ENCODE results near the gene TMEM272. TPM values are rescaled to one million over a fixed set of nuclear protein-coding genes. Genes with fewer than 3 reads are reported as not detected.

The TMEM272 gene
- total RNA-seq, 1 experiment from 2014 or later, result 0.07 TPM

GRCh38 chr13:51841732-51842131 is 3.2 kb downstream of the TMEM272 start:
- Histone ChIP-seq H3K9me2 (replicated peaks; ENCODE audit: low read length) (no peaks in the 10 kb centered on the region), H3K27me3 (ENCODE audit: low read length) (no peaks in the 10 kb centered on the region), H3K4me1 (ENCODE audit: insufficient read depth, low read length) (no peaks in the 10 kb centered on the region), H3K4me2 (ENCODE audit: low read length) (no peak overlapping the region), H3K9me3 (ENCODE audit: low read length) (no peaks in the 10 kb centered on the region), H3K4me3 (ENCODE audit: low read length) (no peak overlapping the region), H3K36me3 (ENCODE audit: low read depth, low read length) (no peaks in the 10 kb centered on the region; the same call in 1 of the 2 replicates), H3K79me2 (ENCODE audit: low read length) (no peaks in the 10 kb centered on the region), H3F3A (ENCODE audit: low read length, unreplicated experiment) (no peaks in the 10 kb centered on the region), H3K27ac (ENCODE audit: low read length) (no peak overlapping the region), H2AFZ (ENCODE audit: low read length) (no peak overlapping the region), H4K20me1 (ENCODE audit: low read length) (no peaks in the 10 kb centered on the region), H3K9ac (ENCODE audit: low read length) (no peak overlapping the region)
- intact Hi-C loops (cut with micrococcal nuclease), result no loop called here
- DNase-seq (no peak), ATAC-seq (no peak)
- TF ChIP-seq EZH2 (IDR thresholded peaks at IDR 0.05; ENCODE audit: low read length, unreplicated experiment), result no peak
- TF ChIP-seq EZH2phosphoT487 (IDR thresholded peaks at IDR 0.05; ENCODE audit: borderline replicate concordance, low read length), result no peak
- no peak for TF ChIP-seq CTCF (conservative IDR thresholded peaks at IDR 0.05; ENCODE audit: low read depth, low read length)
- POLR2A ChIA-PET (ENCODE audit: unreplicated experiment), result no interaction called here
- no TSS peak for BruUV-seq (replicated peaks)
- CTCF ChIA-PET, result no interaction called here

GRCh38 chr13:51840917-51841316 is 4.1 kb downstream of the TMEM272 start:
- Histone ChIP-seq H3K27ac (ENCODE audit: low read length) (no peak overlapping the region), H3K36me3 (ENCODE audit: low read depth, low read length) (no peaks in the 10 kb centered on the region; the same call in 1 of the 2 replicates), H3K27me3 (ENCODE audit: low read length) (no peaks in the 10 kb centered on the region), H3F3A (ENCODE audit: low read length, unreplicated experiment) (no peaks in the 10 kb centered on the region), H3K79me2 (ENCODE audit: low read length) (no peaks in the 10 kb centered on the region), H3K4me2 (ENCODE audit: low read length) (no peak overlapping the region), H4K20me1 (ENCODE audit: low read length) (no peaks in the 10 kb centered on the region), H3K4me3 (ENCODE audit: low read length) (no peak overlapping the region), H3K9me2 (replicated peaks; ENCODE audit: low read length) (no peaks in the 10 kb centered on the region), H3K4me1 (ENCODE audit: insufficient read depth, low read length) (no peaks in the 10 kb centered on the region), H3K9ac (ENCODE audit: low read length) (no peak overlapping the region), H2AFZ (ENCODE audit: low read length) (no peak overlapping the region), H3K9me3 (ENCODE audit: low read length) (no peaks in the 10 kb centered on the region)
- no peak for TF ChIP-seq EZH2phosphoT487 (IDR thresholded peaks at IDR 0.05; ENCODE audit: borderline replicate concordance, low read length)
- no peak for TF ChIP-seq CTCF (conservative IDR thresholded peaks at IDR 0.05; ENCODE audit: low read depth, low read length)
- no peak for TF ChIP-seq EZH2 (IDR thresholded peaks at IDR 0.05; ENCODE audit: low read length, unreplicated experiment)
- intact Hi-C loops (cut with micrococcal nuclease), result no loop called here
- ATAC-seq, result no peak
- no peak for DNase-seq
- no TSS peak for BruUV-seq (replicated peaks)
- POLR2A ChIA-PET (ENCODE audit: unreplicated experiment), result no interaction called here
- CTCF ChIA-PET, result no interaction called here

GRCh38 chr13:51839711-51840540 is 5.1 kb downstream of the TMEM272 start:
- no peak for ATAC-seq
- POLR2A ChIA-PET (ENCODE audit: unreplicated experiment), result no interaction called here
- intact Hi-C loops (cut with micrococcal nuclease), result no loop called here
- Histone ChIP-seq H3K27me3 (ENCODE audit: low read length) (no peaks in the 10 kb centered on the region), H3K36me3 (ENCODE audit: low read depth, low read length) (no peaks in the 10 kb centered on the region), H3K9me3 (ENCODE audit: low read length) (no peaks in the 10 kb centered on the region), H3K4me1 (ENCODE audit: insufficient read depth, low read length) (no peaks in the 10 kb centered on the region), H3K27ac (ENCODE audit: low read length) (no peak overlapping the region), H3K79me2 (ENCODE audit: low read length) (no peaks in the 10 kb centered on the region), H3K9ac (ENCODE audit: low read length) (no peak overlapping the region), H3K4me3 (ENCODE audit: low read length) (no peak overlapping the region), H3K9me2 (replicated peaks; ENCODE audit: low read length) (no peaks in the 10 kb centered on the region), H3K4me2 (ENCODE audit: low read length) (no peak overlapping the region), H2AFZ (ENCODE audit: low read length) (no peak overlapping the region), H3F3A (ENCODE audit: low read length, unreplicated experiment) (no peaks in the 10 kb centered on the region), H4K20me1 (ENCODE audit: low read length) (no peaks in the 10 kb centered on the region)
- CTCF ChIA-PET, result no interaction called here
- no TSS peak for BruUV-seq (replicated peaks)
- DNase-seq, result no peak
- no peak for TF ChIP-seq EZH2 (IDR thresholded peaks at IDR 0.05; ENCODE audit: low read length, unreplicated experiment)
- TF ChIP-seq CTCF (conservative IDR thresholded peaks at IDR 0.05; ENCODE audit: low read depth, low read length), result no peak
- no peak for TF ChIP-seq EZH2phosphoT487 (IDR thresholded peaks at IDR 0.05; ENCODE audit: borderline replicate concordance, low read length)

All from PC-3 (cell line).